GM12891 (cell line): ENCODE measurements around the gene IFI16.

Source experiments
- PAX5 ChIP-seq: IDR thresholded peaks from 2 replicates; pipeline ENCODE4 v1.6.1; 2011; ENCODE audit warnings: low read length, moderate library complexity, mild to moderate bottlenecking; ENCODE audit not compliant: insufficient read depth, severe bottlenecking
- POLR2A ChIP-seq: IDR thresholded peaks from 2 replicates; pipeline ENCODE4 v1.6.1; 2011; ENCODE audit warnings: low read depth, low read length, control low read depth
- POLR2AphosphoS5 ChIP-seq: IDR thresholded peaks from 2 replicates; pipeline ENCODE4 v1.6.1; 2011; ENCODE audit warnings: low read depth, low read length, control low read depth
- SPI1 ChIP-seq: IDR thresholded peaks from 2 replicates; pipeline ENCODE4 v1.6.1; 2011; ENCODE audit warnings: low read depth, low read length, control low read depth
- TAF1 ChIP-seq: IDR thresholded peaks from 2 replicates; pipeline ENCODE4 v1.6.1; 2011; ENCODE audit warnings: low read depth, low read length, control low read depth

DNA sequence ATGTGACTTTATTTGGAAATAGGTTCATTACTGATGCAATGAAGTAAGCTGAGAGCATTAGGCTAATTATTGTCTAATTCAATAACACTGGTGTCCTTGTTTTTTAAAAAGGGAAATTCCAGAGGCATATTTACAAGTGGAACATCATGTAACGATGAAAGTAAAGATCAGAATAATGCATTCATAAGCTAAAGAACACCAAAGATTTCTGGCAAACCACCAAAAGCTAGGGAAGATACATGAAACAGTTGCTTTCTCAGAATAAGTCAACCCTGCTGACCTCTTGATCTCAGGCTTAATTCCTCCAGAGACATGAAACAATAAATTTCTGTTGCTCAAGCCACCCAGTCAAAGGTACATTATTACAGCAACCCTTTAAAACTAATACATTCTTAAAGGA is 20.3 kb upstream of the IFI16 start:
- TF ChIP-seq POLR2A (no peak), POLR2AphosphoS5 (no peak), TAF1 (no peak), PAX5 (no peak), SPI1 (no peak)
